ENCODE measurements around the gene PIGO. TPM values are rescaled to one million over a fixed set of nuclear protein-coding genes. Genes with fewer than 3 reads are reported as not detected.

The PIGO gene
- total RNA-seq, 1 donor from 2014 or later: 25.0 TPM

GRCh38 chr9:35051069-35051967, 45.1 kb downstream of the PIGO start:
- ATAC-seq (no peak), DNase-seq (ENCODE audit: low spot score) (no peak)
- intact Hi-C loops (cut with DNase I): no loop called here

GRCh38 chr9:35048511-35048910, 47.9 kb downstream of the PIGO start:
- no peak for ATAC-seq
- DNase-seq (ENCODE audit: low spot score): no peak
- intact Hi-C loops (cut with DNase I): no loop called here

- DNase-seq (ENCODE audit: low spot score) (no peak), ATAC-seq (no peak)
- intact Hi-C loops (cut with DNase I): no loop called here
Observed at GRCh38 chr9:35044071-35044470, 52.3 kb downstream of the PIGO start.

GRCh38 chr9:35042891-35043545, 53.4 kb downstream of the PIGO start:
- intact Hi-C loops (cut with DNase I): no loop called here
- DNase-seq (ENCODE audit: low spot score) (no peak), ATAC-seq (no peak)

- ATAC-seq: peak; percentile 74
- DNase-seq (ENCODE audit: low spot score): no peak
- intact Hi-C loops (cut with DNase I): no loop called here
Observed at GRCh38 chr9:35042081-35042604, 54.2 kb downstream of the PIGO start.

Other genes starting within 250 kb of the PIGO start
- gene PHF24, start 138.3 kb downstream of the PIGO start, total RNA-seq: 0.45 TPM
- 10.6 TPM for gene DNAJB5, start 106.8 kb downstream of the PIGO start, total RNA-seq
- gene VCP, start 24.0 kb downstream of the PIGO start, total RNA-seq: 166 TPM
- 17.5 TPM for gene FANCG, start 16.6 kb downstream of the PIGO start, total RNA-seq
- gene STOML2, start 6.5 kb upstream of the PIGO start, total RNA-seq: 48.5 TPM
- 15.9 TPM for gene ATOSB, start 19.3 kb upstream of the PIGO start, total RNA-seq
- gene UNC13B, start 65.4 kb upstream of the PIGO start, total RNA-seq: 36.2 TPM